Muscle of arm (tissue), 12 donors: Measurements from ENCODE around the gene CETN3. TPM values are rescaled to one million over a fixed set of nuclear protein-coding genes. Genes with fewer than 3 reads are reported as not detected.
"Not testable (repeated sequence)": the region's sequence is repeated elsewhere in the genome, so short reads cannot be mapped to it uniquely, and the experiment has no call there.

ENCODE experiments used
- DNase-seq: peaks from one replicate; pipeline ENCODE4 v3.0.0-alpha.2; 2013
- polyA plus RNA-seq, 12 donors: library from polyadenylated mRNA; unstranded; fragments of 120-200 nt; gene quantifications; one replicate each; pipeline ENCODE4 v1.2.1, GENCODE V29; 2013; ENCODE audit not compliant: insufficient read length in 12 of 12

Gene CETN3
- polyA plus RNA-seq, 12 donors: 23.6 to 59.7 (median 38.8) TPM; not detected in 1

- DNase-seq: no peak
These were observed 22.0 kb downstream of the CETN3 start for GRCh38 chr5:90387508-90387907.

GRCh38 chr5:90386099-90386710 lies 23.4 kb downstream of the CETN3 start:
- peak; percentile 15 for DNase-seq

GRCh38 chr5:90384389-90384788 lies 25.2 kb downstream of the CETN3 start:
- DNase-seq: no peak

- DNase-seq: no peak
These were observed 25.7 kb downstream of the CETN3 start for GRCh38 chr5:90383903-90384302.

- no peak for DNase-seq
These were observed 28.2 kb downstream of the CETN3 start for GRCh38 chr5:90381213-90381929.

DNA sequence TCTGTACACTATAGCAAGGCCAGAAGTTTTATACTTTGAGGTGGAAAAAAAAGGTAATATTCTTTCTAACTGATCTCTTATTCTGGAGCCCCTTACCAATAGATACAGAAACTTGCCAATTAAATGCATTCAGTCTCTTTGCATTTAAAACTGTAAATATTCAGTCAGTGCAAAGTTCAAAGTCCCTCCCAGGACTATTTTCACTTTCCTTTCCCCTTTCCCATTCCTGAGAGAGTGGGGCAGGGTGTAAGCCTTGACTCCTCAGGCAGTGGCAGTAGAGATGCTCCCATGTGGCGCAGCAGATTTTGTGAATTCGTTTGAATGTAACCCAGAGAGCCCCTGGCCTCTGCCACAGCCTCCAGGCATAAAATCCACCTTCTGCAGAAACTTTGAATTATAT lies 29.9 kb downstream of the CETN3 start:
- DNase-seq: no peak

- DNase-seq: no peak
These were observed 30.8 kb downstream of the CETN3 start for GRCh38 chr5:90378752-90379151.

DNA sequence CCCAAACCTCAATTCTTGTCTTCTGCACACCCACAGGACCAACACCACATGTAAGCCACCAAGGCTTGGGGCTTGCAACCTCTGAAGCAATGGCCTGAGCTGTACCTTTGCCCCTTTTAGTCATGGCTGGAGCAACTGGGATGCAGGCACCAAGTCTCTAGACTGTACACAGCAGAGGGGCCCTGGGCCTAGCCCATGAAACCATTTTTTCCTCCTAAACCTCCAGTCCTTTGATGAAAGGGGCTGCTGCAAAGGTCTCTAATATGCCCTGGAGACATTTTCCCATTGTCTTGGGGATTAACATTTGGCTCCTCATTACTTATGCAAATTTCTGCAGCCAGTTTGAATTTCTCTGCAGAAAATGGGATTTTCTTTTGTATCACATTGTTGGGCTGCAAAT lies 38.3 kb downstream of the CETN3 start:
- DNase-seq: not testable (repeated sequence)

- no peak for DNase-seq
These were observed 40.9 kb downstream of the CETN3 start for GRCh38 chr5:90368454-90369246.

GRCh38 chr5:90367879-90368278 lies 41.7 kb downstream of the CETN3 start:
- DNase-seq: no peak

DNA sequence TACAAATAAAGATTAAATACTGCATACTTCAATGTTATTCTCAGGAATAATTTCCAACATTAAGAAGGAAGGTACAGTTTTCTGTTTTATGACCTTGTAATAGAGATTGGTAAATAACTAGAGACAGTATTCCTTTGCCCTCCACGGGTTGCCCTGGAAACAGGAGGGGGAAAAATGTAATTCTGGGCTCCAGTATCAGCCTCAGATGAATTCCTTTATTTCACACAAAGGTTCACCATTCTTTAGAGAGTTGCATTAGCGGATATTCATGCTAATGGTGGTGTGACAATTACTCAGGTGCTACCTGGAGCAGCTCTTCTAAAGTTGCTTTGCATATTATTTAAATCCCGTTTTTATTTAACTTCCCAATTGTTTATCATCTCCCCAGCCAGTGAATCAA lies 42.6 kb downstream of the CETN3 start:
- DNase-seq: no peak

DNA sequence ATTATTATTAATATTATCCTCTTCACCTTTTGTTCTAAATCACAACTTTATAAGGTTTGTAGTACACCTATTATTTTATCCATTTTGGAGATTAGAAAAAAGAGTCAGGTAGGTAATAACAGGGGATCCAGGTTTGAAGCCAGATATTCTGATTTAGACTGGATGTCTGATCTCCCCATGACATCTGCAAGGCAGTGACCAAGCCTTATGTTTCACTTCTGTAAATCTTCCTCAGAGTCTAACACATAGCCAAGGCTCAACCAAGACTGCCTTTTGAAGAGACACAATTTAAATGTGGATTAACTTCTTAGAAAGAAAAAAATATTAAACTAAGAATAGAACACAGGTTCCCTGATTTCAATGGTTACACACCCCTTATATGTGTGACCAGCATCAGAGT lies 44.2 kb downstream of the CETN3 start:
- no peak for DNase-seq

GRCh38 chr5:90359073-90359920 lies 50.3 kb downstream of the CETN3 start:
- no peak for DNase-seq

DNA sequence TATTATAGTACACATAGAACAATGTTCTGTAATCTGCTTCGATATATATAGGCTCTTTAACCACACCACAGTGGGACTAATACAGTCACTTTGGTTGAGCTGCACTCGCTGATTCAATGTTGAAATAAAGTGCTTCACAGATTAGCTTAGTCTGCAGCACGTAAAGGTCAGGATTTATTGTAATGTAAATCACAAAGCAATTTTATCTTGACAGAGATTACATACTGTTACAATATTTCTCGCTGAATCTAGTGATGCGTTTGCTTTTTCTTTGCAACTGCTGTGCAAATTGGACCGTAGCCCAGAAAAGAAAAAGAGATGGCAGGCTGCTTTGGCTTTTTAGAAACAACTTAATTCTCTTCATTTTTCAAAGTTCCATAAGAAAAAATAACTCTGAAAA lies 52.9 kb downstream of the CETN3 start:
- DNase-seq: peak; percentile 55

DNA sequence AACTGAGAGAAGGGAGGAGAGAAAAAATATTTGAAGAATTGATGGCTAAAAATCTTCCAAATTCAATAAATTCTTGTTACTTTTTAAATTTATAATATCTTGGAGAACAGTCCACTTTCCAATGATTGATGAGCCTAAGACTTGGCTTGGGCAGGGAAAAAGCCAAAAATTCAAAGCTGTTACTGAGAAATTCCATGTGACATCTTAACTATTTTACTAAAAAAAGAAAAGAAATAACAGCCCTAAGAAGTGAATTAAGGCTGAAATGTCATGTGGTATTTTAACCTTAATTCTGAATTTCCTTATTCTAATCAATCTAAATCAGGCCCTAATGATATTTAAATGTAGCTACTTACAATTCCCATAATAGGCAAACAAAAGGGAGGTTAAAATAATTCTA lies 53.4 kb downstream of the CETN3 start:
- no peak for DNase-seq

DNA sequence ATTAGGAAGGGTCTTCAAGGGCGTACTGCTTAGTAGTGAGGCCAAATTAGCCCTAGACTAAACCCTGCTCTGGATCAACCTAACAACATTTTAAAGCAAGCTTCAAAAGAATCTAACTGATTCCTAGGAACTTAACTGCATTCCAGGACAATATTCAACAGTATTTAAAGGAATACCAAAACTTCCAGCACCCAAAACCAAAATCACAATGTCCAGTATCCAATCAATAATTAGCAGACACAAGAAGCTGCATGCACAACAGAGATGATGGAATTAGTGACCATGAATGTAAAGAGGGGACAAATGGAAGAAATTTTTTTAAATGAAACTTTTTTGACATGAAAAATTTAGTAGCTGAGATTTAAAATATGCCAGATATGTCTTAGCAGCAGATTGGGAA lies 53.9 kb downstream of the CETN3 start:
- DNase-seq: no peak

DNA sequence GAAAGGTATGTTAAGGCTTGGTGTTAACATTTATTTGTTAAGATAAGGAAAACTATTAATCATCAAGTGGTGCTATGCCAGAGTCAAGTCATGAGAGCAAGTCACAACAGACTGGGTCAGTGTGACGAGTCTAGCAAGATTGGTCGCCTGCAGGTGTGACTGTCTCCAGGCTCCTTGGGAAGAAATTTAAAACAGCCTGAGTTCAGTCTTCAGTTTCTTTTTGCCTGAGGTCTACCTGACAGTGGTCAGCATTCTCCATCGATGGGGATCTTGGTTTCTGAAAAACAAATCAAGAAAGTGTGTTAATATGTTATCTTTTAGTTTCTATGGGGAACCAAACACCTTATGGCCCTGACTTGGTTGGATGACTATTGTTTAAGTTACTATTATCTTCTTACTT lies 56.3 kb downstream of the CETN3 start:
- DNase-seq: no peak

GRCh38 chr5:90351101-90351500 lies 58.5 kb downstream of the CETN3 start:
- no peak for DNase-seq

- no peak for DNase-seq
These were observed 62.1 kb downstream of the CETN3 start for GRCh38 chr5:90347462-90347861.

- DNase-seq: no peak
These were observed 63.9 kb downstream of the CETN3 start for GRCh38 chr5:90345684-90346083.

DNA sequence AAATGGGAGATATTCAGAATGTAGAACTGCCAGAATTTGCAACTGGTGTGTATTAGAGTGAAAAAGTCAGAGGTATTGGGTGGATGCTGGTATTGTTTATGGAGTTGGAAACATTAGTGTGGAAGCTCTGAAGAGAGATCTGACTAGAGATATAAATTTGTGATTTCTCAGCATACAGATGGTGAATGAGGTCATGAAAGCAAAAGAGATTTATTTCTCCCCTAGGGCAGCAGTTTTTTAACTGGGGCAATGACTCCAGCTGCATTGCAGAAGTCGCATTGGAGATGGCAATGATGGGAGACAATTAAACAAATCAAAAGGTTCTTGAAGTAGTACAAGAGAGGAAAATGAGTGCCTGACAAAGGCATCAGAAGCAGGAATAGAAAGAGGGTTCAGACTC lies 64.9 kb downstream of the CETN3 start:
- no peak for DNase-seq

GRCh38 chr5:90343731-90344130 lies 65.8 kb downstream of the CETN3 start:
- DNase-seq: not testable (repeated sequence)
